ENCODE measurements around the gene RRP15.

DNA sequence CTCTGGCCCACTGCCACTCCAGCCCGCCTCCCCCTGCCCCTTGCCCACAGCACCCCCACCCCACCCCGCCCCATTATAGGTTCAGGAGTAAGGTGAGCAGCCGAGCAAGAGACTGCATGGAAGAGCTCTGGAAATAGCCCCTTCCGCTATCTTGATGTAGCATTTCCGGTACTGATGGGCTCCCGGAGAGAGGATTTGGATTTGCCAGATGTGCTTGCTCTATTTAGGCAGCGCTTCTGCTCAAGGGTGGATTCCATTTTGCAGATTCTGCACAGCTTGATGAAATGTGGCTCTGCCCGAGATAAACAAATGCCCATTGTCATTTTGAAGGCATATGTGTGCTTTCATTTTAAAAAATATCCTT is 67.0 kb downstream of the RRP15 start:
- TF ChIP-seq, protein P1, sequence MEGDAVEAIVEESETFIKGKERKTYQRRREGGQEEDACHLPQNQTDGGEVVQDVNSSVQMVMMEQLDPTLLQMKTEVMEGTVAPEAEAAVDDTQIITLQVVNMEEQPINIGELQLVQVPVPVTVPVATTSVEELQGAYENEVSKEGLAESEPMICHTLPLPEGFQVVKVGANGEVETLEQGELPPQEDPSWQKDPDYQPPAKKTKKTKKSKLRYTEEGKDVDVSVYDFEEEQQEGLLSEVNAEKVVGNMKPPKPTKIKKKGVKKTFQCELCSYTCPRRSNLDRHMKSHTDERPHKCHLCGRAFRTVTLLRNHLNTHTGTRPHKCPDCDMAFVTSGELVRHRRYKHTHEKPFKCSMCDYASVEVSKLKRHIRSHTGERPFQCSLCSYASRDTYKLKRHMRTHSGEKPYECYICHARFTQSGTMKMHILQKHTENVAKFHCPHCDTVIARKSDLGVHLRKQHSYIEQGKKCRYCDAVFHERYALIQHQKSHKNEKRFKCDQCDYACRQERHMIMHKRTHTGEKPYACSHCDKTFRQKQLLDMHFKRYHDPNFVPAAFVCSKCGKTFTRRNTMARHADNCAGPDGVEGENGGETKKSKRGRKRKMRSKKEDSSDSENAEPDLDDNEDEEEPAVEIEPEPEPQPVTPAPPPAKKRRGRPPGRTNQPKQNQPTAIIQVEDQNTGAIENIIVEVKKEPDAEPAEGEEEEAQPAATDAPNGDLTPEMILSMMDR (conservative IDR thresholded peaks at IDR 0.05 in 1 of 2, IDR thresholded peaks at IDR 0.05 in 1 of 2; ENCODE audit: low read depth in 1 of 2, low read length in 2 of 2), result no peak
- TF ChIP-seq EZH2 (IDR thresholded peaks at IDR 0.05; ENCODE audit: low read length, missing control alignments), result no peak
